Neural cell (in vitro differentiated cells): Measurements from ENCODE around the gene FZD7. TPM values are rescaled to one million over a fixed set of nuclear protein-coding genes. Genes with fewer than 3 reads are reported as not detected.

Experiments
- polyA plus RNA-seq: library from polyadenylated mRNA; depleted of rRNA; stranded (reverse); fragments of >200 nt; gene quantifications from 2 replicates; pipeline ENCODE4 v1.2.3, GENCODE V29; 2014

The FZD7 gene
- polyA plus RNA-seq, 1 donor from 2014 or later = 1.8 TPM

Other genes starting within 250 kb of the FZD7 start
- gene CDK15, start 227.3 kb upstream of the FZD7 start, polyA plus RNA-seq = 0.06 and 0.09 TPM in 2 replicates
- gene KIAA2012, start 39.4 kb downstream of the FZD7 start, polyA plus RNA-seq = not detected in 2 replicates
- gene SUMO1, start 204.7 kb downstream of the FZD7 start, polyA plus RNA-seq = 281 and 365 TPM in 2 replicates
- gene NOP58, start 231.9 kb downstream of the FZD7 start, polyA plus RNA-seq = 143 and 170 TPM in 2 replicates